Measurements from ENCODE around the gene CEBPB. TPM values are rescaled to one million over a fixed set of nuclear protein-coding genes. Genes with fewer than 3 reads are reported as not detected.

Gene CEBPB
- polyA plus RNA-seq, 12 donors = 3.9 to 11.5 (median 5.5) TPM; not detected in 1

GRCh38 chr20:50224531-50225255 lies 34.1 kb downstream of the CEBPB start:
- peak; percentile 65 for DNase-seq

GRCh38 chr20:50226093-50226974 lies 35.7 kb downstream of the CEBPB start:
- DNase-seq = no peak

- no peak for DNase-seq
Observed at GRCh38 chr20:50227506-50227905, 36.9 kb downstream of the CEBPB start.

GRCh38 chr20:50229156-50229607 lies 38.6 kb downstream of the CEBPB start:
- DNase-seq = no peak

- DNase-seq = no peak
Observed at GRCh38 chr20:50230184-50230583, 39.6 kb downstream of the CEBPB start.

GRCh38 chr20:50230871-50231560 lies 40.4 kb downstream of the CEBPB start:
- no peak for DNase-seq

- DNase-seq = no peak
Observed at GRCh38 chr20:50231854-50232253, 41.2 kb downstream of the CEBPB start.

- no peak for DNase-seq
Observed at GRCh38 chr20:50232651-50233324, 42.2 kb downstream of the CEBPB start.

- DNase-seq = no peak
Observed at GRCh38 chr20:50233325-50234212, 42.9 kb downstream of the CEBPB start.

GRCh38 chr20:50234288-50234687 lies 43.7 kb downstream of the CEBPB start:
- no peak for DNase-seq

- no peak for DNase-seq
Observed at GRCh38 chr20:50237349-50237748, 46.7 kb downstream of the CEBPB start.

- no peak for DNase-seq
Observed at GRCh38 chr20:50238081-50238800, 47.6 kb downstream of the CEBPB start.

GRCh38 chr20:50240092-50240491 lies 49.5 kb downstream of the CEBPB start:
- DNase-seq = no peak

GRCh38 chr20:50242178-50242514 lies 51.5 kb downstream of the CEBPB start:
- DNase-seq = no peak

Other genes with a start within 250 kb of the CEBPB start
- 10 to 100 TPM in 4 of 12 donors, 1 to 10 TPM in 7, not detected in 1; 6.4 to 14.5 (median 8.7) TPM for gene SNAI1, start 207.8 kb upstream of the CEBPB start, polyA plus RNA-seq (ENCODE audit: insufficient read length in 12 of 12)
- 100 to 1,000 TPM; 103 to 227 (median 132) TPM for gene UBE2V1, start 77.7 kb upstream of the CEBPB start, polyA plus RNA-seq (ENCODE audit: insufficient read length in 12 of 12)
- gene PEDS1, start 37.1 kb upstream of the CEBPB start, polyA plus RNA-seq (ENCODE audit: insufficient read length in 12 of 12) = 10 to 100 TPM in 11 of 12 donors, not detected in 1; 19.9 to 52.3 (median 24.5) TPM

Data from muscle of arm (tissue), 12 donors.